GM23248 (cell line): Measurements from ENCODE around the gene GFRA1.

Experiments used
- EZH2 ChIP-seq: fragments of 200-600 bp; sonication (generic); IDR thresholded peaks from 2 replicates; pipeline ENCODE4 v1.6.1; 2018; ENCODE audit warnings: antibody characterized with exemption, mild to moderate bottlenecking; ENCODE audit not compliant: insufficient read depth, poor library complexity, severe bottlenecking
- EZH2phosphoT487 ChIP-seq: fragments of 200-600 bp; sonication (generic); IDR thresholded peaks from 2 replicates; pipeline ENCODE4 v1.6.1; 2018; ENCODE audit warnings: antibody characterized with exemption, moderate library complexity, mild to moderate bottlenecking, low read depth; ENCODE audit not compliant: insufficient read depth

GRCh38 chr10:116259638-116260037 lies 13.4 kb downstream of the GFRA1 start:
- TF ChIP-seq EZH2phosphoT487 (no peak), EZH2 (no peak)
